WTC11 (cell line): ENCODE data around the gene DCTN2.

ENCODE experiments used
- CTCF ChIP-seq: fragments of 200-600 bp; IDR thresholded peaks from 2 replicates; pipeline ENCODE4 v1.8.0; 2022; ENCODE audit warnings: antibody characterized with exemption
- EMX1 ChIP-seq: fragments of 250-450 bp; sonication (Bioruptor Pico); IDR thresholded peaks from 2 replicates; pipeline ENCODE4 v1.8.0; 2021; ENCODE audit warnings: mild to moderate bottlenecking
- TP53 ChIP-seq: sonication (generic); formaldehyde crosslinking; IDR thresholded peaks from 2 replicates; pipeline ENCODE4 v1.8.1; 2023; ENCODE audit warnings: mild to moderate bottlenecking, missing genetic modification reagents
- TF ChIP-seq, protein P1 (sequence below): sonication (generic); formaldehyde crosslinking; conservative IDR thresholded peaks from 2 replicates; pipeline ENCODE4 v1.8.1; 2022; ENCODE audit warnings: mild to moderate bottlenecking, missing genetic modification reagents

DNA sequence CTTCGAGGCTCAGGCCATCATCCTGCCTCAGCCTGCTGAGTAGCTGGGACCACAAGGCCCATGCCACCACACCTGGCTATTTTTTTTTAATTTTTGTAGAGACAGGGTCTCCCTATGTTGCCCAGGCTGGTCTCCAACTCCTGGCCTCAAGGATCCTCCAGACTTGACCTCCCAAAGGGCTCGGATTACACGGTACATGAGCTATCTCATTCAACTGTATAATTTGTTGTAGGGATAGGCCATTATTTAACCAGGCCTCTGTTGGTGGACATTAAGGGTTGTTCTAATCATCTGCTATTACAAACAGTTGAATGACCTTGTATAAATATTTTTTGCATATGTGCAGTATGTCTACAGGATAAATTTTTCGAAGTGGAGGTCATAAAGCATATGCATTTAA is 11.9 kb upstream of the DCTN2 start:
- TF ChIP-seq TP53 (CRISPR knock-in tag) = no peak
- TF ChIP-seq CTCF = no peak
- TF ChIP-seq, protein P1, sequence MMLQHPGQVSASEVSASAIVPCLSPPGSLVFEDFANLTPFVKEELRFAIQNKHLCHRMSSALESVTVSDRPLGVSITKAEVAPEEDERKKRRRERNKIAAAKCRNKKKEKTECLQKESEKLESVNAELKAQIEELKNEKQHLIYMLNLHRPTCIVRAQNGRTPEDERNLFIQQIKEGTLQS (CRISPR knock-in tag) = no peak
- TF ChIP-seq EMX1 (CRISPR knock-in tag) = no peak
